Stimulated activated CD8-positive, alpha-beta memory T cell treated with anti-CD3 and anti-CD28 coated beads, Interleukin-15, amount 100 ng/mL, for 24 hours (primary cell): ENCODE data around the gene ORM1.

ENCODE experiments used
- DNase-seq: peaks from one replicate; pipeline ENCODE4 v3.0.0-alpha.2; 2020; ENCODE audit warnings: low read depth

Gene ORM1

DNA sequence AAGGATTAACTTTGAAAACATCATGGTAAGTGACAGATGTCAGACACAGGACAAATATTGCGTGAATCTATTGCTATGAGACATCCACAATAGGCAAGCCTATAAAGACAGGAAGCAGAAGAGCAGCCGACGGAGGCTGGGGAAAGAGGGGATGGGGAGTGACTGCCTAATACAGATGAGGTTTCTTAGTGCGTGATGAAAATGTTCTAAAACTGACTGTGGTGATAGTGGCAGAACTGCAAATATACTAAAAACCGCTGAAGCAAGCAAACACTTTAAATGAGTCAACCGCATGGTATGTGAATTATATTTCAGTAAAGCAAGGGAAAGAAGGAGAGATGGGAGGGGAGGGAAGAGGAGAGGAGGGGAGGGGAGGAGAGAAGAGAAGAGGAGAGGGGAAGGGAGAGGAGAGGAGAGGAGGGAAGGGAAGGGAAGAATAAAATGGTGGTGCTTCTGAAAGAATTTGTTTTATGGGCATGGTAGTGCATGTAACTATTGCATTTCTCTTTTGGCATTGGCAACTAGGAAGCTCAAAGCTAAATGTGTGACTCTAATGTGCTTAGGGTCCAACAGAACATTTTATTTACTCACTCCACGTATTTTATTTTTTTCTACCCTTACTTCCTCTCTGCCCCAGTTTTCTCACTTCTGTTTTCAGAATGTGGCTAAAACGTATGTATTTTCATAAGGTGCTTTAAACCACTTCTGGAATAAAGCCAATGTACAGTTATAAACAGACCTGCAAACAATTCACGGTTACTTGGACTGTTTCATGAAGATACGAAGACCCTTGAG is 43.6 kb downstream of the ORM1 start:
- no peak for DNase-seq

DNA sequence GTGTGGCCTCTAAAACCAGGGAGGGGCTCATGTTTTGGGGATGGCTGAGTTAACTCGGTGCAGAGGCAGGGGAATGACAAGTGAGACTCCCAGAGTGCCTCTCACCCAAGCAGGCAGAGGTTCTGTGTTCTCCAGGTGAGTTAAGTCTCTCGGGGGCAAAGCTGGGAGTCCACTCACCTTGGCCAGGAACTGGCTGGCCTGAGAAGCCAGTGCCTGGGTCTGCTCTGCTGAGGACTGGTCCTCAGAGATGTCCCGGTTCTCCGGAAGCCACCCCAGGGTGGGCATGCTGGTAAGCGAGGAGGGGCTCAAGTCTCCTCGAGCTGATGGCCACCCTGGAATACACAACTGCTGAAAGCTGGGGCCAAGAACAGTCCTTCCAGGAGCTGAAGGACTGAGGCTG is 44.5 kb downstream of the ORM1 start:
- no peak for DNase-seq

- DNase-seq: no peak
Observed at GRCh38 chr9:114367772-114368569, 45.1 kb downstream of the ORM1 start.

DNA sequence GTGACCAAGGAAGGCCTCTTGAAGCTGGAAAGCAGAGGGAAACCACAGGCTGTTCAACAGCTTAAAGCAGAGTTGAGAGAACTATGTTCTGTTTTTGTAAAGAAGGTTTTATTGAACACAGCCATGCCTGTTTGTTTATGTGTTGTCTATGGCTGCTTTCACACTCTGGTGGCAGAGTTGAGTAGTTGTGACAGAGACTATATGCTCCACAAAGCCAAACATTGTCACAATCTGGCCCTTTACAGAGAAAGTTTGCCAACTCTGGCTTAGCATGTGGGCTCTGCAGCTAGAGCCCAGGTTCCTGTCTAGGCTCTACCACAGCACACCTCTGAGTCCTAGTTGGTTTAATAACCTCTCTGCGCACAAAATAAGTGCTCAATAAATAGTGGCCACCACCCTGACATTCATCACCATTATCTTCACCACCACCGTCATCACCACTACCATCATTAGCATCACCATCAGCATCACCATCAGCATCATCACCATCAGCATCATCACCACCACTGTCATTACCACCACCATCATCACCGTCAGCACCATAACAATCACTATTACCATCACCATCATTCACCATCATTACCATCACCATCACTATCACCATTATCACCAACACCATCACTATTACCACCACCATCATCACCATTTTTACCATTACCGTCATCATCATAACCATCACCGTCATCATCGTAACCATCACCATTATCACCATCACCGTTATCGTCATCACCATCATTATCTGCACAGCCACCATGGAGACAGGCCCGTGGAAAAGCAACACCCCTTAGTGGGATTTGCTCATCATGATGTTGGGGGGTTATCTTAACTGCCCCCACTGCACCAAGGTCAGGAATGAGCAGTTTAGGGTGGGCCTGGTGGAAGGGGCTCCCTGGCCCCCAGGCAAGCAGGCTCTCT is 46.6 kb downstream of the ORM1 start:
- DNase-seq: no peak

DNA sequence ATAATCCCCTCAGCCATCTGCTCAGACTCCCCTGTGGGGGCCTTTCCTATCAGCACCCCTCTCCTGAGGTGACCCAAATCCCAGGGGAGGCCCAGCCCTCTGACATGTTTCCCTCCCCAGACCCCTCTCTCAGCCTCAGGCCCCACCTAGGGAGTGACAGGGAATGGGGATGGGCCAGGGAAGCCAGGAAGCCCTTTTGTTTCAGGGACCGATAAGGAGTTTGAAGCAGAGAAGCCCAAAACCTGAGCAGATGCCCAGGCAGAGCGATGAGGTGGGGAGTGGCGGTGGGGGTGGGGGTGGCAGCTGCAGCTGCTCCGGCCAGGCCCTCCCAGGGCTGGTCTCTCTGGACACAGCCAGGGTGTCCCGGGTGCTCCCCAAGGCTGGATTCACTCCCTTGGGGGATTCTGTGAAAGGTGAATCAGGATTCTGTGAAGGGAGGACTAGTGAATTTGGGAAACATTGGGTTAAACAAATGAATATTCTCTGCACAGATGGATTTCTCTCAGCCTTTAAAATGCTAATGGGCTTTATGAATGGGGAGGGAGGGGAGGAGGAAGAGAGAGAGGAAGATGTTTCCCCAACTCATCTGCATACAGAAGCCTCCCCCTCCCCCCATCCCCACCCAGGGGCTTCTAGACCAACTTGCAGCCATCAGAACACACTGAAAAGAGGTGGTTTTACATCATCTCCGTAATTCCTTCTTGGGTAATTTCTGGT is 47.5 kb downstream of the ORM1 start:
- DNase-seq: no peak

- no peak for DNase-seq
Observed at GRCh38 chr9:114370968-114371320, 48.0 kb downstream of the ORM1 start.

DNA sequence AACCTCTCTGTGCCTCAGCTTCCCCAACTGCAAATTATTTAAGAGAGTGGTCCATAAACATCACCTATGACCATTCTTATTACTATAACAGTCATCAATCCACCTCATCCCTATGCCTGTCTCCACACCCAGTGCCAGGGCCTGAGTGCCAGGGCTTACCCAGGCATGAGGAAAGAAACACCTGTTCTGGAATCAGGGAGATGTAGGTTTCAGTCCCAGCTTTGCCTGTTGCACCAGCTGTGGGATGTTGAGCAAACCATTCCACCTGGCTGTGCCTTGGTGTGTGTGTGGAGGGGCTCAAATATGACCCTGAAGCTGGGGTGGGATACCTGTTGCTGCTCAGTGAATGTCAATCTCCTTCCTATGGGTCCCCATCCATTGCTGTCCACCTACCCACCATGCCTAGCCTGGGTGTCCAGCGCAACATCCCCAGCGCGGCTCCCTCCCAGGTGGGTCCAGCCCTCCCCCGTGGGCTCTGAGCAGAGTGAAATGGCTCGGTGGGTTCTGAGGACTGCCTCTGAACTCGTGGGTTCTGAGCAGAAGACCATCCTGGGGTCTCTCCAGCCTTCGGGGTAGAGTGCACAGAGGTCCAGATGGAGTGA is 48.5 kb downstream of the ORM1 start:
- no peak for DNase-seq

GRCh38 chr9:114371973-114372917 is 49.3 kb downstream of the ORM1 start:
- DNase-seq: no peak

- peak; percentile 44 for DNase-seq
Observed at GRCh38 chr9:114372921-114373448, 50.1 kb downstream of the ORM1 start.

GRCh38 chr9:114373960-114374730 is 51.2 kb downstream of the ORM1 start:
- DNase-seq: no peak

- no peak for DNase-seq
Observed at GRCh38 chr9:114374936-114375335, 52.0 kb downstream of the ORM1 start.

DNA sequence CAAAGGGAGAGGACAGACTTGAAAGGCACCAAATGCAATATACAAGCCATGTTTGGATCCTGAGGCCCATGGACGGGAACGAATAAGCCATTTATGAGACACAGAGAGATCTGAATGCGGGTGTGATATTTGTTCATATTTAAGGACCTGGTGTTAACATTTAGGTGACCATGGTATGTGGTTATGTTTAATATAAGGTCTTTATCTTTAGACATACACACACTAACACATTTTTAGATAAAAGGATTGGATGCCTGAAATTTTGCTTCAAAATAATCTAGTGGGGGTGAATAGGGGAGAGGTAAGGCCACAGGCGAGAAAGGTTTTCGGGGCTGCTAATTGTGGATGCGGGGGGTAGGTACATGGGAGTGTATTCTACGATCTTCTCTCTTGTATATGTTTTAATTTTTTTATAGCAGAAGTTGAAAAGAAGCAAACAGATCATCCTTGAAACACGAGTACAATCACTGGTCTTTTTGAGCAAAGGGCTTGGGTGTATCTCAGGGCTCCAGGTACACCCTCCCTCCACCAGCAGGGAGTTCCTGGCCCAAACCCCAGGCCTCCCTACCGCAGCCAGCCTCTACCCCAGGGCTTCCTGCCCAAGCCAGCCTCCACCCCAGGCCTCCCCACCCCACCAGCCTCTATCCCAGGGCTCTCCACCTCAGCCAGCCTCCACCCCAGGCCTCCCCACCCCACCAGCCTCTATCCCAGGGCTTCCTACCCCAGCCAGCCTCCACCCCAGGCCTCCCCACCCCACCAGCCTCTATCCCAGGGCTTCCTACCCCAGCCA is 52.7 kb downstream of the ORM1 start:
- no peak for DNase-seq
